WTC11 (cell line): ENCODE measurements around the gene MBLAC2. TPM values are rescaled to one million over a fixed set of nuclear protein-coding genes. Genes with fewer than 3 reads are reported as not detected.

ENCODE experiments used
- ATAC-seq: fragments of 200-7000 bp; cut with Tn5 transposase; 2 replicates; pipeline ENCODE4 v1.10.0; 2021; ENCODE audit warnings: mild to moderate bottlenecking, moderate library complexity
- CTCF ChIA-PET: fragments of 300-600 bp; sonication (Branson Sonifier 250); formaldehyde crosslinking; loops from one replicate; lab custom pipeline; 2021; ENCODE audit warnings: antibody characterized with exemption; lab: Charles Lee
- POLR2A ChIA-PET: fragments of 350-600 bp; sonication (Branson Sonifier 250); formaldehyde crosslinking; loops from one replicate; lab custom pipeline; 2021; ENCODE audit warnings: antibody characterized with exemption; lab: Charles Lee
- DNase-seq: peaks from one replicate; pipeline ENCODE4 v3.0.0; 2021; ENCODE audit warnings: low spot score
- H3K27ac Mint-ChIP-seq: 2 replicates; pipeline ENCODE4 v1.8.0; 2021; ENCODE audit warnings: mixed read lengths
- H3K27me3 Mint-ChIP-seq: 2 replicates; pipeline ENCODE4 v1.8.0; 2021; ENCODE audit warnings: low read depth, mild to moderate bottlenecking, moderate library complexity, mixed read lengths
- H3K36me3 Mint-ChIP-seq: 2 replicates; pipeline ENCODE4 v1.8.0; 2021; ENCODE audit warnings: mixed read lengths
- H3K4me1 Mint-ChIP-seq: 2 replicates; pipeline ENCODE4 v1.8.0; 2022; ENCODE audit warnings: mixed read lengths
- H3K4me3 Mint-ChIP-seq: 2 replicates; pipeline ENCODE4 v1.8.0; 2021; ENCODE audit warnings: mild to moderate bottlenecking, moderate library complexity, mixed read lengths
- H3K9me3 Mint-ChIP-seq: 2 replicates; pipeline ENCODE4 v1.8.0; 2021; ENCODE audit warnings: mixed read lengths
- CBFB ChIP-seq: sonication (generic); formaldehyde crosslinking; IDR thresholded peaks from 2 replicates; pipeline ENCODE4 v1.8.1; 2022; ENCODE audit warnings: mild to moderate bottlenecking, low read depth, missing genetic modification reagents
- CREB1 ChIP-seq: sonication (generic); formaldehyde crosslinking; IDR thresholded peaks from 2 replicates; pipeline ENCODE4 v1.8.0; 2023; ENCODE audit warnings: mild to moderate bottlenecking, missing genetic modification reagents
- ETV6 ChIP-seq: sonication (generic); formaldehyde crosslinking; IDR thresholded peaks from 2 replicates; pipeline ENCODE4 v1.8.1; 2022; ENCODE audit warnings: mild to moderate bottlenecking, missing genetic modification reagents
- FOXP1 ChIP-seq: sonication (generic); formaldehyde crosslinking; IDR thresholded peaks from 2 replicates; pipeline ENCODE4 v1.8.0; 2022; ENCODE audit warnings: missing genetic modification reagents, mild to moderate bottlenecking, moderate library complexity, borderline replicate concordance
- GABPB1 ChIP-seq: sonication (generic); formaldehyde crosslinking; IDR thresholded peaks from 2 replicates; pipeline ENCODE4 v1.8.1; 2023; ENCODE audit warnings: mild to moderate bottlenecking, missing genetic modification reagents
- HMGA2 ChIP-seq: fragments of 250-450 bp; sonication (Bioruptor Pico); IDR thresholded peaks from 2 replicates; pipeline ENCODE4 v1.4.0; 2021; ENCODE audit warnings: mild to moderate bottlenecking, moderate library complexity
- IRF2 ChIP-seq: sonication (generic); formaldehyde crosslinking; IDR thresholded peaks from 2 replicates; pipeline ENCODE4 v1.8.0; 2022; ENCODE audit warnings: low read depth, missing genetic modification reagents, borderline replicate concordance
- NFYB ChIP-seq: sonication (generic); formaldehyde crosslinking; conservative IDR thresholded peaks from 2 replicates; pipeline ENCODE4 v1.8.0; 2022; ENCODE audit warnings: low read depth, missing genetic modification reagents
- NR1H2 ChIP-seq: sonication (generic); formaldehyde crosslinking; IDR thresholded peaks from 2 replicates; pipeline ENCODE4 v1.9.0; 2021; ENCODE audit warnings: mild to moderate bottlenecking, moderate library complexity, missing genetic modification reagents
- SP1 ChIP-seq: sonication (generic); formaldehyde crosslinking; conservative IDR thresholded peaks from 2 replicates; pipeline ENCODE4 v1.8.1; 2022; ENCODE audit warnings: missing genetic modification reagents
- TEAD1 ChIP-seq: sonication (generic); formaldehyde crosslinking; IDR thresholded peaks from 2 replicates; pipeline ENCODE4 v1.8.0; 2022; ENCODE audit warnings: mild to moderate bottlenecking, missing genetic modification reagents
- ZBTB21 ChIP-seq: sonication (generic); formaldehyde crosslinking; IDR thresholded peaks from 2 replicates; pipeline ENCODE4 v1.8.1; 2023; ENCODE audit warnings: mild to moderate bottlenecking, missing genetic modification reagents, borderline replicate concordance
- ZNF416 ChIP-seq: fragments of 250-450 bp; sonication (Bioruptor Pico); IDR thresholded peaks from 2 replicates; pipeline ENCODE4 v1.9.0; 2021; ENCODE audit warnings: mild to moderate bottlenecking, inconsistent platforms
- ZNF423 ChIP-seq: fragments of 250-450 bp; sonication (Bioruptor Pico); IDR thresholded peaks from 2 replicates; pipeline ENCODE4 v2.1.2; 2022; ENCODE audit warnings: mild to moderate bottlenecking, moderate library complexity
- total RNA-seq: library from RNA; stranded (reverse); gene quantifications from 3 replicates; pipeline ENCODE4 v1.2.3, GENCODE V29; 2021
- TF ChIP-seq, protein P1 (sequence below): sonication (generic); formaldehyde crosslinking; IDR thresholded peaks from 2 replicates; pipeline ENCODE4 v1.8.1; 2023; ENCODE audit warnings: mild to moderate bottlenecking, moderate library complexity, missing genetic modification reagents
- TF ChIP-seq, protein P2 (sequence below): fragments of 250-450 bp; sonication (Bioruptor Pico); IDR thresholded peaks from 2 replicates; pipeline ENCODE4 v1.9.0; 2021; ENCODE audit warnings: mild to moderate bottlenecking
- TF ChIP-seq, protein P3 (sequence below): sonication (generic); formaldehyde crosslinking; conservative IDR thresholded peaks from 2 replicates; pipeline ENCODE4 v1.8.1; 2022; ENCODE audit warnings: mild to moderate bottlenecking, missing genetic modification reagents
- TF ChIP-seq, protein P4 (sequence below): sonication (generic); formaldehyde crosslinking; IDR thresholded peaks from 2 replicates; pipeline ENCODE4 v1.8.0; 2022; ENCODE audit warnings: missing genetic modification reagents
- TF ChIP-seq, protein P5 (sequence below): fragments of 250-450 bp; sonication (Bioruptor Pico); IDR thresholded peaks from 2 replicates; pipeline ENCODE4 v1.9.0; 2021; ENCODE audit warnings: mild to moderate bottlenecking
- TF ChIP-seq, protein P6 (sequence below): sonication (generic); formaldehyde crosslinking; IDR thresholded peaks from 2 replicates; pipeline ENCODE4 v1.8.1; 2023; ENCODE audit warnings: mild to moderate bottlenecking, missing genetic modification reagents

MBLAC2 gene
- total RNA-seq, 1 experiment from 2014 or later: 5.9 TPM

DNA sequence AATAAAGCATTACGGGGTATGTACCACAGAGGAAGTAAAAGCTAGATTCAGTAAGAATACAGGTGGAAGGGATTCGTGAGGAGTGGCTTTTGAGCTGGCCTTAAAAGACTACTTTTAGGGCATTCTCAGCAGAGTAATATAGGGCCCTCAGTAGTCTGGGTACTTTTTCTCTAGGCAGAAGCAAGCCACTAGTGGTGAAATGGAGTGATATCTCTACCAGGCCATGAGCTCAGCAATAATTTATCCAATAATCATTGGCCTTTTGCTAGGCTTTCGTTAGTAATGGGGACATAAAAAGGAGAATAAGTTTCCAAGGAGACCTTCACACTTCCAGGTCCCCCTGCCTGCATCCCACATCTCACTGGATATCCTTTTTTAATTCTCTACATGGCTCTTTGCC lies 1.8 kb upstream of the MBLAC2 start (continued):
- TF ChIP-seq, protein P1, sequence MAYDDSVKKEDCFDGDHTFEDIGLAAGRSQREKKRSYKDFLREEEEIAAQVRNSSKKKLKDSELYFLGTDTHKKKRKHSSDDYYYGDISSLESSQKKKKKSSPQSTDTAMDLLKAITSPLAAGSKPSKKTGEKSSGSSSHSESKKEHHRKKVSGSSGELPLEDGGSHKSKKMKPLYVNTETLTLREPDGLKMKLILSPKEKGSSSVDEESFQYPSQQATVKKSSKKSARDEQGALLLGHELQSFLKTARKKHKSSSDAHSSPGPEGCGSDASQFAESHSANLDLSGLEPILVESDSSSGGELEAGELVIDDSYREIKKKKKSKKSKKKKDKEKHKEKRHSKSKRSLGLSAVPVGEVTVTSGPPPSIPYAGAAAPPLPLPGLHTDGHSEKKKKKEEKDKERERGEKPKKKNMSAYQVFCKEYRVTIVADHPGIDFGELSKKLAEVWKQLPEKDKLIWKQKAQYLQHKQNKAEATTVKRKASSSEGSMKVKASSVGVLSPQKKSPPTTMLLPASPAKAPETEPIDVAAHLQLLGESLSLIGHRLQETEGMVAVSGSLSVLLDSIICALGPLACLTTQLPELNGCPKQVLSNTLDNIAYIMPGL: no peak
- TF ChIP-seq GABPB1 (CRISPR knock-in tag): no peak

DNA sequence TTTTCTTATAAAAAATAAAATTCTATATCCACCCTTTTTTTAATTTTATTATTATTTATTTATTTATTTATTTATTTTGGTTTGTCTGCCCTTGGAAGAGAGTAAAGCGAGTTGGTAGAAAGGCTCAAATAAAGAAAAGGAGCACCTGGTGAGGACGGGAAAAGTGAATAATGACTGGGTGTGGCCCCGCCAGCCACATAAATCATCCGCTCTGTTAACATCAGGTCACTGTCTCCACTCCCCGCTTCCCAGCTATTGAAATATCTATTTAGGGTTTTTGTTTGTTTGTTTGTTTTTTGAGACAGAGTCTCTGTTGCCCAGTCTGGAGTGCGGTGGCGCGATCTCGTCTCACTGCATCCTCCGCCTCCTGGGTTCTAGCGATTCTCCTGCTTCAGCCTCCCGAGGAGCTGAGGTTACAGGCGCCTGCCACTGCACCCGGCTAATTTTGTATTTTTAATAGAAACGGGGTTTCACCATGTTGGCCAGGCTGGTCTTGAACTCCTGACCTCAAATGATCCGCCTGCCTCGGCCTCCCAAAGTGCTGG lies 937 bp upstream of the MBLAC2 start:
- TF ChIP-seq SP1 (CRISPR knock-in tag) (no peak), IRF2 (no peak), TEAD1 (CRISPR knock-in tag) (no peak), HMGA2 (CRISPR knock-in tag) (peak; percentile 67; the same call in 1 of the 2 replicates), ZNF416 (CRISPR knock-in tag) (no peak)
- H3K36me3 Mint-ChIP-seq: no peaks in the 10 kb centered on the region; the same call in 1 of the 2 replicates
- ChIA-PET POLR2A (interaction anchor here (0.6 to 1.6 kb wide), 4 partner anchors 14 to 82 kb away, joined by 3 to 10 read pairs (median 4); partner anchors contain the start of gene CETN3), CTCF (interaction anchor here (1.1 to 1.6 kb wide), 3 partner anchors 79 to 213 kb away, joined by 3 to 4 read pairs (median 4); no protein-coding TSS in a partner anchor)
- H3K9me3 Mint-ChIP-seq: no peaks in the 10 kb centered on the region
- DNase-seq: no peak
- peak overlapping the region; percentile 81 for H3K4me3 Mint-ChIP-seq
- H3K27me3 Mint-ChIP-seq: no peaks in the 10 kb centered on the region
- H3K27ac Mint-ChIP-seq: peak overlapping the region; percentile 15; the same call in 1 of the 2 replicates
- H3K4me1 Mint-ChIP-seq: peaks cover 50% of the 10 kb centered on the region
- ATAC-seq: no peak

DNA sequence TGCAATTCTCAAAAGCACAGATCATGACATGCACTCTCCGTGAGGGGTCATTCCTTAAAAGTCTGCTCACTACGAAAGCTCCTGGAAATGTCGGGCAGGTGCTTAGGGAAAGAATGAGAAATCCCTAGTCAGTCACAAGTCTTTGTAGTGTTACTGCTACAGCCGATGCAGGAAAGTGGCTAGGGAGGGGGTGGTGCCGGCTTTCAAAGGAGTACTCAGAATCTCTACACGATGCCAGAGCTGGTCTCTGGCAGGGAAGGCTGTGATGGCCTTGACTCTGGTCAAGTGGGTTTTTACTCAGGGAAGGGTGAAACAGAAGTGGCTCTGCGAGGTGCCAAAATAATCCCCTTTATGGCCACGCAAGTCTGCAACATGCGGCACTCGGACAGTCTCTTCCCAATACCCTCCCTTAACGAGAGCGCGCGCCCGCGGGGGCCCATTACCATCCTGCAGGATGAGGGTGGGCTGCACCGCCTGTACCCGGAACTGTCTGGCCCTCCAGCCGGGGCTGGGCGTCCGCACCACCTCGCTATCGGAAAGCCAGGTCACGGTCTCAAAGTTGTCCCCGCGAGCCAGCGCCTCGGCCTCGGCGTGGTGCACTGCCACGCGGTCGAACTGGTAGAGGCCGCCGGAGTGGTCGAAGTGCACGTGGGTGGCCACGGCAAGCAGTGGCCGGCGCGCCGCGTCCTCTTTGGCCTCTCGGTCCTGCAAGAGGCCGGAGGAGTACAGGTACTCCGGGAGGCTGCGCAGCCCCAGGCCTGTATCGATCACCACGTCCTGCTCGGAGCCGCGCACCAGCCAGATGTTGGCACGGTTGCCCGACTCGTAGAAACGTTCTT lies 956 bp downstream of the MBLAC2 start:
- H3K27me3 Mint-ChIP-seq: no peaks in the 10 kb centered on the region
- peak overlapping the region; percentile 81 for H3K4me3 Mint-ChIP-seq
- ChIA-PET CTCF (interaction anchor here (0.6 to 1.6 kb wide), 5 partner anchors 8 to 130 kb away, joined by 3 to 4 read pairs (median 3); no protein-coding TSS in a partner anchor), POLR2A (interaction anchor here (1.1 to 1.6 kb wide), 6 partner anchors 9 to 909 kb away, joined by 3 to 10 read pairs (median 4); partner anchors contain the start of genes ARRDC3 and CETN3)
- no peaks in the 10 kb centered on the region; the same call in 1 of the 2 replicates for H3K36me3 Mint-ChIP-seq
- DNase-seq (peak; percentile 62), ATAC-seq (peak; percentile 11)
- H3K9me3 Mint-ChIP-seq: no peaks in the 10 kb centered on the region
- peak overlapping the region; percentile 90 for H3K27ac Mint-ChIP-seq
- H3K4me1 Mint-ChIP-seq: peaks cover 40% of the 10 kb centered on the region
- no peak for TF ChIP-seq ETV6 (CRISPR knock-in tag)
- no peak for TF ChIP-seq CBFB
- 0 out of 2 replicates have a peak, but pooled peaks have one; percentile 40 for TF ChIP-seq ZBTB21 (CRISPR knock-in tag)
- TF ChIP-seq, protein P2, sequence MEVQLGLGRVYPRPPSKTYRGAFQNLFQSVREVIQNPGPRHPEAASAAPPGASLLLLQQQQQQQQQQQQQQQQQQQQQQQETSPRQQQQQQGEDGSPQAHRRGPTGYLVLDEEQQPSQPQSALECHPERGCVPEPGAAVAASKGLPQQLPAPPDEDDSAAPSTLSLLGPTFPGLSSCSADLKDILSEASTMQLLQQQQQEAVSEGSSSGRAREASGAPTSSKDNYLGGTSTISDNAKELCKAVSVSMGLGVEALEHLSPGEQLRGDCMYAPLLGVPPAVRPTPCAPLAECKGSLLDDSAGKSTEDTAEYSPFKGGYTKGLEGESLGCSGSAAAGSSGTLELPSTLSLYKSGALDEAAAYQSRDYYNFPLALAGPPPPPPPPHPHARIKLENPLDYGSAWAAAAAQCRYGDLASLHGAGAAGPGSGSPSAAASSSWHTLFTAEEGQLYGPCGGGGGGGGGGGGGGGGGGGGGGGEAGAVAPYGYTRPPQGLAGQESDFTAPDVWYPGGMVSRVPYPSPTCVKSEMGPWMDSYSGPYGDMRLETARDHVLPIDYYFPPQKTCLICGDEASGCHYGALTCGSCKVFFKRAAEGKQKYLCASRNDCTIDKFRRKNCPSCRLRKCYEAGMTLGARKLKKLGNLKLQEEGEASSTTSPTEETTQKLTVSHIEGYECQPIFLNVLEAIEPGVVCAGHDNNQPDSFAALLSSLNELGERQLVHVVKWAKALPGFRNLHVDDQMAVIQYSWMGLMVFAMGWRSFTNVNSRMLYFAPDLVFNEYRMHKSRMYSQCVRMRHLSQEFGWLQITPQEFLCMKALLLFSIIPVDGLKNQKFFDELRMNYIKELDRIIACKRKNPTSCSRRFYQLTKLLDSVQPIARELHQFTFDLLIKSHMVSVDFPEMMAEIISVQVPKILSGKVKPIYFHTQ (CRISPR knock-in tag): no peak
- TF ChIP-seq ZNF423: no peak
- TF ChIP-seq, protein P3, sequence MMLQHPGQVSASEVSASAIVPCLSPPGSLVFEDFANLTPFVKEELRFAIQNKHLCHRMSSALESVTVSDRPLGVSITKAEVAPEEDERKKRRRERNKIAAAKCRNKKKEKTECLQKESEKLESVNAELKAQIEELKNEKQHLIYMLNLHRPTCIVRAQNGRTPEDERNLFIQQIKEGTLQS: no peak
- no peak for TF ChIP-seq NFYB (CRISPR knock-in tag)
- no peak; the same call in 1 of the 2 replicates for TF ChIP-seq NR1H2
- TF ChIP-seq FOXP1: no peak; the same call in 1 of the 2 replicates
- TF ChIP-seq, protein P4, sequence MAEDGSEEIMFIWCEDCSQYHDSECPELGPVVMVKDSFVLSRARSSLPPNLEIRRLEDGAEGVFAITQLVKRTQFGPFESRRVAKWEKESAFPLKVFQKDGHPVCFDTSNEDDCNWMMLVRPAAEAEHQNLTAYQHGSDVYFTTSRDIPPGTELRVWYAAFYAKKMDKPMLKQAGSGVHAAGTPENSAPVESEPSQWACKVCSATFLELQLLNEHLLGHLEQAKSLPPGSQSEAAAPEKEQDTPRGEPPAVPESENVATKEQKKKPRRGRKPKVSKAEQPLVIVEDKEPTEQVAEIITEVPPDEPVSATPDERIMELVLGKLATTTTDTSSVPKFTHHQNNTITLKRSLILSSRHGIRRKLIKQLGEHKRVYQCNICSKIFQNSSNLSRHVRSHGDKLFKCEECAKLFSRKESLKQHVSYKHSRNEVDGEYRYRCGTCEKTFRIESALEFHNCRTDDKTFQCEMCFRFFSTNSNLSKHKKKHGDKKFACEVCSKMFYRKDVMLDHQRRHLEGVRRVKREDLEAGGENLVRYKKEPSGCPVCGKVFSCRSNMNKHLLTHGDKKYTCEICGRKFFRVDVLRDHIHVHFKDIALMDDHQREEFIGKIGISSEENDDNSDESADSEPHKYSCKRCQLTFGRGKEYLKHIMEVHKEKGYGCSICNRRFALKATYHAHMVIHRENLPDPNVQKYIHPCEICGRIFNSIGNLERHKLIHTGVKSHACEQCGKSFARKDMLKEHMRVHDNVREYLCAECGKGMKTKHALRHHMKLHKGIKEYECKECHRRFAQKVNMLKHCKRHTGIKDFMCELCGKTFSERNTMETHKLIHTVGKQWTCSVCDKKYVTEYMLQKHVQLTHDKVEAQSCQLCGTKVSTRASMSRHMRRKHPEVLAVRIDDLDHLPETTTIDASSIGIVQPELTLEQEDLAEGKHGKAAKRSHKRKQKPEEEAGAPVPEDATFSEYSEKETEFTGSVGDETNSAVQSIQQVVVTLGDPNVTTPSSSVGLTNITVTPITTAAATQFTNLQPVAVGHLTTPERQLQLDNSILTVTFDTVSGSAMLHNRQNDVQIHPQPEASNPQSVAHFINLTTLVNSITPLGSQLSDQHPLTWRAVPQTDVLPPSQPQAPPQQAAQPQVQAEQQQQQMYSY (CRISPR knock-in tag): 0 out of 2 replicates have a peak, but pooled peaks have one; percentile 12
- TF ChIP-seq CREB1 (CRISPR knock-in tag): peak; percentile 19; the same call in 1 of the 2 replicates
- TF ChIP-seq, protein P5, sequence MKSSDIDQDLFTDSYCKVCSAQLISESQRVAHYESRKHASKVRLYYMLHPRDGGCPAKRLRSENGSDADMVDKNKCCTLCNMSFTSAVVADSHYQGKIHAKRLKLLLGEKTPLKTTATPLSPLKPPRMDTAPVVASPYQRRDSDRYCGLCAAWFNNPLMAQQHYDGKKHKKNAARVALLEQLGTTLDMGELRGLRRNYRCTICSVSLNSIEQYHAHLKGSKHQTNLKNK (CRISPR knock-in tag): no peak
- TF ChIP-seq, protein P6, sequence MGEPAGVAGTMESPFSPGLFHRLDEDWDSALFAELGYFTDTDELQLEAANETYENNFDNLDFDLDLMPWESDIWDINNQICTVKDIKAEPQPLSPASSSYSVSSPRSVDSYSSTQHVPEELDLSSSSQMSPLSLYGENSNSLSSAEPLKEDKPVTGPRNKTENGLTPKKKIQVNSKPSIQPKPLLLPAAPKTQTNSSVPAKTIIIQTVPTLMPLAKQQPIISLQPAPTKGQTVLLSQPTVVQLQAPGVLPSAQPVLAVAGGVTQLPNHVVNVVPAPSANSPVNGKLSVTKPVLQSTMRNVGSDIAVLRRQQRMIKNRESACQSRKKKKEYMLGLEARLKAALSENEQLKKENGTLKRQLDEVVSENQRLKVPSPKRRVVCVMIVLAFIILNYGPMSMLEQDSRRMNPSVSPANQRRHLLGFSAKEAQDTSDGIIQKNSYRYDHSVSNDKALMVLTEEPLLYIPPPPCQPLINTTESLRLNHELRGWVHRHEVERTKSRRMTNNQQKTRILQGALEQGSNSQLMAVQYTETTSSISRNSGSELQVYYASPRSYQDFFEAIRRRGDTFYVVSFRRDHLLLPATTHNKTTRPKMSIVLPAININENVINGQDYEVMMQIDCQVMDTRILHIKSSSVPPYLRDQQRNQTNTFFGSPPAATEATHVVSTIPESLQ: no peak
